DMS153 treated with DMSO at 0.1 percent for 48 hours (cell line): Measurements from ENCODE around the gene BBIP1.
"Not testable (repeated sequence)": the region's sequence is repeated elsewhere in the genome, so short reads cannot be mapped to it uniquely, and the experiment has no call there.

Experiments
- DNase-seq: peaks from one replicate; lab custom pipeline; 2025; ENCODE audit not compliant: unreplicated experiment; lab: John Stamatoyannopoulos, UW

Gene BBIP1

DNA sequence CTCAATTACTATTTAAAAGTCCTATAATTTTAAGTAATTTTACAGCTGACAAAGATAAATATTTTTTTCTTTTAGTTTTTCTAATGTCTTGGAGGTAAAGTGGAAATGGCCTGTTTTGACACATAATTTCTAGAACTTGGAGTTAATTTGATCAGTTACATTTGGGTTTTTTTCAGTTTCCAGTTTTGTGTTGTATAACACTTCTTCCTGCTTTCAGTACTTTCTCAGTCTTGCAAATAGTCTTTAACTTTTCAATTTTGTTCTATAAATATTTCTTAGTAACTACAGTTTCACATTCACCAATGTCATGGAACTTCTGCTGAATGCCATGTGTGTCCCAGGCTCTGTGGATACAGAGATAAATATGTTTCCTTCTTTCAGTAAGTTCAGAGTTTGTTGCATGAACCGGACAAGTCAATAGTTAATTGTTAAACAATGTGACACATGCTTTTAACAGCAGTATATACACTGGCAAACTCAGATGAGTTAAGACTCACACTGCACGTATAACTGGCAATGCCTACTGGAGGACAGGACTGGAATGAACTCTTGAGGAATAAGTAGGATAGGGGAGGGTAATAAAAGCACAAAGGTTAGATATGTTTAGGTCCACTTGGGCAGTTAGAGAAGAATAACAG lies 5.0 kb upstream of the BBIP1 start:
- no peak for DNase-seq

DNA sequence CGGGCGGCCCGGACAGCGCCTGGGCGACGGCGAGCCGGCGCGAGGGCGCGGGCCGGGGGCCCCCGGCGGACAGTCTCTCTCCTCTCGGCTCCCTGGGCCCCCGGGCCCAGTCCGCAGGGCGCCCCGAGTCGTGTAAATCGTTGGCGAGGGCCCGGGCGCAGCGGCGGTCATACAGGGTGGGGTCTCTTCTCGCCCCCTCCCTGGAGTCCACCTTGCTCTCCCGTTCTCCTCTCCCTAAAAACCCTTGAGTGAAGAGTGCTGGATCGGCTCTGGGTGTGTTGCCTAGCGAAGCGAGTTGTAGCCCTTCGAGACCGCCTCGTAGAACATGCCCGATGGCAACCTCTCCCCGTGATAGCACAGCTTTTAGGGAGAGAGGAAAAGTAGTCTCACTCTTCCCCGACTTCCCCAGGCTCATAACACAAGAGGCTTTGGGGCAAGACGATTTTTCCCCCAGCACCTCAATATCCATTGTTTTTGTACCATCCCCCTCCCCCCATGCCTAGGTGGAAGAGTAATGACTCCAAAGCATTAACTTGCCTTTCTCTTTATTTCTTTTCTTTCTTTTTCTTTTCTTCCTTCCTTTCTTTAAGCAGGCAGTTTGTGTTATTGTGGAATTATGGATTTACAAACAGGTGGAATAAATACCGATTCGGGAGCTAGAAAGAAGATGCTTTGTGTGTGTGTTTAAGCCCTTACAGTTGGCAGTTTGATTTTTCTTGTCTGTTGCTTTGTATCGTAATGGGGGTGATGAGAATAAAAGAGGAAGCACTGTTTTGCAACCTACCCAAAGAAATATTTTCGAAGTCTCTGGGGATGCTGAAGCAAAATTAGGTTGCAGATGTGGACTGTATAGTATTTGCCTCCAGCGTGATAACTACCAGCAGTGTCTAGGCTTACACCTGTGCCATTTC lies 1.2 kb upstream of the BBIP1 start:
- DNase-seq: peak; percentile 24

- DNase-seq: no peak
Observed at GRCh38 chr10:110919349-110919931, 460 bp upstream of the BBIP1 start, which contains the start of gene SHOC2. TSS of gene SHOC2 (plus strand) at chr10:110919604. CDS start at chr10:110964359, 44,755 bp downstream.

DNA sequence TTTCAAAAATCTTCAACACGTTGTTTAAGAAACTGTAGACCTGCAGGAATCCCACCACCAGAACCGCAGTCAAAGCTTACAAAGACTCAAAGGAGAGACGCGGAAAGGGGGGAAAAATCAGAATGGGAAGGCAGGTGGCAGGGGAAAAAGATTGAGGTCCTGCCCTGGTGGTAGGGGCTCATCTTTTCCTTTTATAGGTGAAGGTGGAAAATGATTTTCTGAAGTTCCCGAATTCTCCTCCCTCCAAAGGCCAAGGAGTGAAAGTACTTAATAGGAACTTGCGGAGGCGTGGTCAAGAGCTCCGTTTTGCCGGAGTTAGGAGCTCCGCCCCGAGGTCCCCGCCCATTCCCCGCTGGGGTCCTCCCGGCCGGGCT lies 724 bp downstream of the BBIP1 start:
- peak; percentile 75 for DNase-seq

DNA sequence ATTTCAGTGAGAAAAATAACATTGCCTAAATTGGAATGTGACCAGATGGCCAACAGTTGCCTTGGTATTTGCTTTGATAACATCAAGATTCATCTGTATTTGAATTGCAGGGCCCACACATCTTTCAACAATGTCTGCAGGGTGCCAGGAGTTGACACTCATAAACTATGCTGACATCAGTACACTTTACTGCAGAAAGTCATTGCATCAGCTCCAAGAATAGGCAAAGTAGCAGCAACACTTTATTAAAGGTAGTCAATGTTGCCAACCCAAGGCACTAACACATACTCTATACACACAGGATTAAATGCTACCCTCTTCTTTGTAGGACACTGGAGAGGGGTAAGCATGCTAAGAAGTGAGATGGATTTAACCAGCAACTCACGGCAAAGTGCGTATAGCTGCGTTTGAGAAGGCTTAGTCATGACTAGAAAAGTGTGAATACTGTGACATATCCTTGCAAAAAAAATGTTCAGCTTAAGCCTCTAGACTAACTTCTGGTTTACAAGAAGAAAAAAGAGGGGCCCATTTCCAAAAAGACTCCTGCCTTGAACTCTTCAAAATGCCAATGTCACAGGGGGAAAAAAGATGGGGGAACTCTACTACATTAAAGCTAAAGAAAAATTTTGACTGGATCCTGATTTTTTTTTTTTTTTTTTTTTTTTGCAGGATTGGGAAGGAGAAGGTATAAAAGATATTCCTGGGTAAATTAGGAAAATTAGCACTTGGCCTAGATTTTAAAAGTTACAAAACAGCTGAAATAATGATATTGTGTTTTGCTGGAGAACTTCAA lies 2.2 kb downstream of the BBIP1 start:
- DNase-seq: no peak

DNA sequence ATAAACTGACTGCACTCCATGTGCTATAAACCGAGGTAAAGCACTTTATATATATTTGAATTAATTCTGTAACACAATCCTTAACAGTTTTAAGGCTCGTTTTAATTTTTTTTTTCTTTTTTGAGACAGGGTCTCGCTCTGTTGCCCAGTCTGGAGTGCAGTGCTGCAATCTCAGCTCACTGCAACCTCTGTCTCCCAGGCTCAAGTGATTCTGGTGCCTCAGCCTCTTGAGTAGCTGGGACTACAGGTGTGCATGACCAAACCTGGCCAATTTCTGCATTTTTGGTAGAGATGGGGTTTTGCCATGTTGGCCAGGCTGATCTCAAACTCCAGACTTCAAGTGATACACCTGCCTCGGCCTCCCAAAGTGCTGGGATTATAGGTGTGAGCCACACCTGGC lies 3.4 kb downstream of the BBIP1 start:
- not testable (repeated sequence) for DNase-seq

DNA sequence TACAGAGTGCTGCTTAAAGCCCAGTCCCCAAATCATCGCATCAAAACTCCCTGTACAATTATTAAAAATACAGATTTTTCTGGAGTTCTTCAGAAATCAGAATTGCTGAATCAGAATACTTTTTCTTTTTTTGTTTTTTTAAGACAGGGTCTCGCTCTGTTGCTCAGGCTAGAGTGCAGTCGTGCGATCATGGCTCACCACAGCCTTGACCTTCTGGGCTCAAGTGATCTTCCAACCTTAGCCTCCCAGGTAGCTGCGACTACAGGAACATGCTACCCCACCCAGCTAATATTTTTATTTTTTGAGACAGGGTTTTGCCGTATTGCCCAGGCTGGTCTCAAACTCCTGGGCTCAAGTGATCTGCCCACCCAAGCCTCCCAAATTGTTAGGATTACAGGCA lies 3.9 kb downstream of the BBIP1 start:
- no peak for DNase-seq

- DNase-seq: no peak
Observed at GRCh38 chr10:110914431-110914830, 4.5 kb downstream of the BBIP1 start.

DNA sequence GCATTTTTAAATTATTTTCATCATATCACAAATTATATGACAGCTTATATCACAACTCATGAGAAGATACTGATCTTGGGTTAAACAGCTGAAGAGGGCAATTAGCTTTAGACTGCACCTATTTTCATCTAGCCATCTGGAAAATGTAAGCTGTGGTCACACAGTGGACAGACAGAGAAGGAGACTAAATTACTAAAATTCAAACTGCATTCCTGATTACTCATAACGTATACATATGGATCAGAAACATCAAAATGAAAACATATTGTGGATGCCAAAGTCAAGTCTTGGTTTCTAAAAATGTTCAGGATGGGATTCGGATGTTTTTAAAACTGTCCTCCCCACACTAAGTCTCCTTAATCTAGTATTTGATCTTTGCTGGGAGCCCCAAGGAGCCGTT lies 6.6 kb downstream of the BBIP1 start:
- DNase-seq: no peak

DNA sequence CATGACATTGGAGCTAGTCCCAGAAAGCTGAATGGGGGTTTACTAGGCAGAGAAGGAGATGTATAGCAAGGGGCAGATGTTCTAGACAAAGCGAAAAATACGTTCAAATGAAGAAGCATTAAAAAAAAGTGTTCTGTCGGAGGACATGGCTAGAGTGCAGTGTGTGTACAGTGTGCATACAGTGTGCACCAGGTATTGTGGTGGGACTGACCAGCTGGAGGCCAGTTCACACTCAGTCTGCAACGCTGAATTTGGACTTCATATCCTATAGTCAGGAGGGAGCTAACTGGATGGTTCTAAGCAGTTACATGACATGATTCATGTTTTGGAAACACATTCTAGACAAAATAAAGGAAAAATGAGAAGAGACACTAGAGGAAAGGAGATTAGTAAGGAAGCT lies 8.8 kb downstream of the BBIP1 start:
- DNase-seq: no peak

GRCh38 chr10:110903280-110904278 lies 15.4 kb downstream of the BBIP1 start:
- no peak for DNase-seq

DNA sequence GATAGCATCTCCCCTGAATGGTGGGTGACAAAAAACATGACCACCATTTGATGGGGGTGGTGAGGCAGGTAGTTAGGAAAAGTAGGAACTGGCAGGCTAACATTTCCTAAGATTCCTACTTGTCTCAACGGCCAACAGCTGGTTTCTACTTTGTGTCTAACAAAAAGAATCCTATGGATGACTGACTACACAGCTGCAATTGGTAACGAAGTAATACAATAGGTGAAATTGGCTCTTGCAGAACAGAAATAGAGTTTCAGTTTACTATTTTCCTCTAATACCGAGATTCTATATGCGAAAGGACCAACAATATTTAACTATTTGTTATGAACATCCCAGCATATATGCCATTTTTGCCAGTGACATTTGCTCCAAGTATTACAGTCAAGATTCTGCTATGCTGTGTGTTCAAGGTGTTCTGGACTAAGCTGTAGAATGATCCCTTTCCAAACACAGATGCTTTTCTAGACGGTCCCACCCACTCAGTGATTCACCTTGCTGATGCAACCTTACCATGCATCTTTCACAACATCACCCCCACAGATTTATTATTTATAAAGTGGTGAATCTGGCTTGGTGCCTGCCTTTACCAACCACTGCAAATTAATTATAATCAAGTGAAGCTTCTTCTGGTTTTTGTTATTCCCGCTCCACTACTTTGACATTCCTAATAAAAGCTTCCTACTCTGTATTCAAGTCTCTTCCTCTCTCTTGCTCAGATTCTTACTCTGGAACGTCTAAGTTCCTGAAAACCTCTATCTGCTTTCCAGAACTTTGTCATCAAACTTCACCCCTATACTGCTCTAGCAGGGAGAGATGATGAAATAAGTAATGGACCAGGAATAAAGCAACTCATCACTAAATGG lies 16.8 kb downstream of the BBIP1 start:
- no peak for DNase-seq

DNA sequence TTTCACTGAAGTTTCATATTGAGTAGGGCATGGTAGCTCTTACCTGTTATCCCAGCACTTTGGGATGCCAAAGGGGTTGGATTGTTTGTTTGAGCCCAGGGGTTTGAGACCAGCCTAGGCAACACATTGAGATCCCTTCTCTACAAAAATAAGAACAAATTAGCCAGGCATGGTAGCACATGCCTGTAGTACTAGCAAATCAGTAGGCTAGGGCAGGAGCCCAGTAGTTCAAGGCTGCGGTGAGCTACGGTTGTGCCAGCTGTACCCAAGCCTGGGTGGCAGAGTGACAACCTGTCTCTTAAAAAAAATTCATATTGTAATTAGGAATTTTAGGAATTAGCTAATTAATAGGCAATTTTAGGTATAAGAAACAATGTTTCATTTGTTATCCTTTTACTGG lies 18.0 kb downstream of the BBIP1 start:
- no peak for DNase-seq

GRCh38 chr10:110898391-110898790 lies 20.6 kb downstream of the BBIP1 start:
- DNase-seq: no peak

DNA sequence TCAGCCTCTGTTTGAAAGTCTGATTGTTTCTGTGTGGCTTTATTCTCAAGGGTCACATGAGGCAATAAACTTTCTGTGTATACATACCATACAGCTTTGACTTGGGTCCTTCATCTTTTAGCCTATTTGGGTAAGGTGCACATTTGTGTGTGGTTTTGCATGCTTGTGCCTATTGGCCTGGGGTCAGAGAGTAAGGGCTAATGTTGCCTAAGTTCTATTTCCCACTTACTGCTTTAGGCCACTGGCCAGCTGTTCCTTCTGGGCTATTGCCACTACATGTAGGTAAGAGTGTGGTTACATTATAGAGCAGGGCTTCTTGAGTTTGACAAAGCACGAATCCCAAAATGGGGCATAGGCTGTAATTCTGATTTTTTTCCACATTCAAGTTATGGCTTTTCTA lies 21.8 kb downstream of the BBIP1 start:
- DNase-seq: no peak

- DNase-seq: peak; percentile 50
Observed at GRCh38 chr10:110893559-110894179, 25.3 kb downstream of the BBIP1 start.

- no peak for DNase-seq
Observed at GRCh38 chr10:110892602-110893288, 26.2 kb downstream of the BBIP1 start.

DNA sequence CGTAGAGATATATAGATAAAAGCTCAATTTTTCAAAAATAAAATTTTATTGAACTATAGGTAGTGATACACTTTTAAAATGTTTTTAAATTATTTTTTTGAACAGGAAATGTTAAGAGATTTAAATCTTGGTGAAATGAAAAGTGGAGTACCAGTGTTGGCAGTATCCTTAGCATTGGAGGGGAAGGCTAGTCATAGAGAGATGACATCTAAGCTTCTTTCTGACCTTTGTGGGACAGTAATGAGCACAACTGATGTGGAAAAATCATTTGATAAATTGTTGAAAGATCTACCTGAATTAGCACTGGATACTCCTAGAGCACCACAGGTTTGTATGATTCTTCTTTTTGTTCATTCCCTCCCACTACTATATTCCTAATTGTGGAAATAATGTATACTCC lies 31.4 kb downstream of the BBIP1 start:
- DNase-seq: no peak
